A549 (cell line): ENCODE measurements around the gene TMEM151A. TPM values are rescaled to one million over a fixed set of nuclear protein-coding genes. Genes with fewer than 3 reads are reported as not detected.

ENCODE experiments used
- ATAC-seq, 2 experiments: fragments of 200-7000 bp in 1 of 2; fragments of >200 bp in 1 of 2; cut with Nextera tagmentation in 1 of 2; cut with Tn5 transposase in 1 of 2; 3 replicates each; pipeline versions ENCODE4 v1.8.0 to v1.9.1; 2018 to 2020; ENCODE audit warnings: mild to moderate bottlenecking in 1 of 2, moderate library complexity in 1 of 2
- CTCF ChIA-PET: fragments of 300-600 bp; sonication (Branson Sonifier 250); formaldehyde crosslinking; extraction: SDS; loops from one replicate; lab custom pipeline; 2021; ENCODE audit warnings: antibody characterized with exemption, inconsistent platforms; lab: Yijun Ruan, JAX
- POLR2A ChIA-PET: fragments of 350-600 bp; formaldehyde crosslinking; extraction: SDS; loops from one replicate; lab custom pipeline; 2021; ENCODE audit warnings: antibody characterized with exemption, inconsistent platforms; lab: Yijun Ruan, JAX
- DNase-seq, 2 experiments: peaks; one replicate each; pipeline versions ENCODE4 v3.0.0 to v3.0.0-alpha.2; 2011 to 2016; ENCODE audit warnings: low read depth in 1 of 2, low spot score in 1 of 2
- FAIRE-seq: peaks from 2 replicates; lab custom pipeline; 2011; peaks lifted over from hg19 to GRCh38; lab: Jason Lieb, UNC
- H3K27ac ChIP-seq, 2 experiments: fragments of >200 bp; sonication (Bioruptor Twin); formaldehyde crosslinking; 3 replicates each; pipeline ENCODE4 v1.5.1; 2016 to 2017
- H3K4me1 ChIP-seq: fragments of >200 bp; sonication (Bioruptor Twin); formaldehyde crosslinking; 3 replicates; pipeline ENCODE4 v1.6.1; 2016
- H3K4me2 ChIP-seq: fragments of >200 bp; sonication (Bioruptor Twin); formaldehyde crosslinking; 3 replicates; pipeline ENCODE4 v1.6.1; 2016
- H3K4me3 ChIP-seq: fragments of >200 bp; sonication (Bioruptor Twin); formaldehyde crosslinking; 3 replicates; pipeline ENCODE4 v1.5.1; 2016
- H3K9me3 ChIP-seq: fragments of >200 bp; sonication (Bioruptor Twin); formaldehyde crosslinking; 3 replicates; pipeline ENCODE4 v1.6.1; 2016
- CBX2 ChIP-seq: fragments of 200-600 bp; sonication (generic); IDR thresholded peaks from 2 replicates; pipeline ENCODE4 v1.6.1; 2016; ENCODE audit warnings: low read depth, mild to moderate bottlenecking, borderline replicate concordance
- CBX8 ChIP-seq: fragments of 200-600 bp; sonication (generic); IDR thresholded peaks from 2 replicates; pipeline ENCODE4 v1.6.1; 2016
- CEBPB ChIP-seq, 2 experiments: fragments of >200 bp in 1 of 2; sonication (Bioruptor Twin) in 1 of 2; formaldehyde crosslinking in 1 of 2; IDR thresholded peaks; 2 replicates each; pipeline ENCODE4 v1.6.1; 2012 to 2016
- CHD2 ChIP-seq: fragments of 150-350 bp; IDR thresholded peaks from 2 replicates; pipeline ENCODE4 v1.6.1; 2014; ENCODE audit warnings: low read length; ENCODE audit not compliant: partially characterized antibody
- EHF ChIP-seq: fragments of 250-450 bp; sonication (Bioruptor Pico); IDR thresholded peaks from 2 replicates; pipeline ENCODE4 v1.5.0; 2020; ENCODE audit warnings: mild to moderate bottlenecking
- ESRRA ChIP-seq: fragments of 150-350 bp; IDR thresholded peaks from 2 replicates; pipeline ENCODE4 v1.6.1; 2014; ENCODE audit warnings: mild to moderate bottlenecking, low read length, borderline replicate concordance
- FOSL2 ChIP-seq, 2 experiments: fragments of 450-650 bp in 1 of 2; fragments of >200 bp in 1 of 2; sonication (Bioruptor Twin) in 1 of 2; formaldehyde crosslinking; IDR thresholded peaks; 2 replicates each; pipeline versions ENCODE4 v1.5.0 to v1.6.1; 2016 to 2020; ENCODE audit warnings: mild to moderate bottlenecking in 1 of 2, moderate library complexity in 1 of 2
- FOXS1 ChIP-seq: fragments of 250-450 bp; sonication (Bioruptor Pico); IDR thresholded peaks from 2 replicates; pipeline ENCODE4 v1.5.0; 2020; ENCODE audit warnings: mild to moderate bottlenecking, moderate library complexity
- GATA3 ChIP-seq: IDR thresholded peaks from 2 replicates; pipeline ENCODE4 v1.6.1; 2012; ENCODE audit warnings: borderline replicate concordance
- HEYL ChIP-seq: fragments of 250-450 bp; sonication (Bioruptor Pico); IDR thresholded peaks from 2 replicates; pipeline ENCODE4 v1.8.0; 2021; ENCODE audit warnings: mild to moderate bottlenecking, moderate library complexity
- HOXA7 ChIP-seq: fragments of 250-450 bp; sonication (Bioruptor Pico); IDR thresholded peaks from 2 replicates; pipeline ENCODE4 v1.5.0; 2020; ENCODE audit warnings: mild to moderate bottlenecking, moderate library complexity
- HOXB13 ChIP-seq: fragments of 250-450 bp; sonication (Bioruptor Pico); IDR thresholded peaks from 2 replicates; pipeline ENCODE4 v1.5.0; 2020; ENCODE audit warnings: low read depth, mild to moderate bottlenecking, moderate library complexity
- HOXB5 ChIP-seq: fragments of 250-450 bp; sonication (Bioruptor Pico); IDR thresholded peaks from 2 replicates; pipeline ENCODE4 v1.5.0; 2020; ENCODE audit warnings: mild to moderate bottlenecking, moderate library complexity
- JUNB ChIP-seq: fragments of >200 bp; sonication (Bioruptor Twin); formaldehyde crosslinking; IDR thresholded peaks from 2 replicates; pipeline ENCODE4 v1.6.1; 2016
- KDM1A ChIP-seq: fragments of 200-600 bp; sonication (generic); IDR thresholded peaks from 2 replicates; pipeline ENCODE4 v1.6.1; 2016; ENCODE audit warnings: low read depth, mild to moderate bottlenecking
- MAFK ChIP-seq: fragments of 450-650 bp; IDR thresholded peaks from 2 replicates; pipeline ENCODE4 v1.6.1; 2014; ENCODE audit not compliant: partially characterized antibody
- MAZ ChIP-seq: fragments of 150-350 bp; IDR thresholded peaks from 2 replicates; pipeline ENCODE4 v1.6.1; 2014; ENCODE audit warnings: antibody characterized with exemption, low read depth, low read length, borderline replicate concordance
- MYC ChIP-seq: IDR thresholded peaks from 2 replicates; pipeline ENCODE4 v1.6.1; 2012; ENCODE audit warnings: mild to moderate bottlenecking, inconsistent platforms, low read length, improper control_type of control experiment, borderline replicate concordance
- NPAS2 ChIP-seq: fragments of 250-450 bp; sonication (Bioruptor Pico); IDR thresholded peaks from 2 replicates; pipeline ENCODE4 v1.8.0; 2022; ENCODE audit warnings: mild to moderate bottlenecking, moderate library complexity, borderline replicate concordance
- POLR2A ChIP-seq: IDR thresholded peaks from 2 replicates; pipeline ENCODE4 v1.6.1; 2012; ENCODE audit warnings: mild to moderate bottlenecking, low read length
- RAD21 ChIP-seq, 2 experiments: fragments of >200 bp in 1 of 2; sonication (Bioruptor Twin) in 1 of 2; formaldehyde crosslinking in 1 of 2; IDR thresholded peaks in 1 of 2; conservative IDR thresholded peaks in 1 of 2; 2 replicates in 1 of 2; 3 replicates in 1 of 2; pipeline ENCODE4 v1.6.1; 2012 to 2018; ENCODE audit warnings: inconsistent platforms in 1 of 2
- RCOR1 ChIP-seq: fragments of 150-350 bp; IDR thresholded peaks from 2 replicates; pipeline ENCODE4 v1.6.1; 2014; ENCODE audit warnings: antibody characterized with exemption, low read length, low read depth
- RFX5 ChIP-seq: fragments of 450-650 bp; IDR thresholded peaks from 2 replicates; pipeline ENCODE4 v1.7.1; 2014; ENCODE audit warnings: antibody characterized with exemption, mild to moderate bottlenecking, moderate library complexity
- RNF2 ChIP-seq: fragments of 200-600 bp; sonication (generic); IDR thresholded peaks from 2 replicates; pipeline ENCODE4 v1.6.1; 2016; ENCODE audit warnings: low read depth, mild to moderate bottlenecking, antibody characterized with exemption, moderate library complexity, borderline replicate concordance
- SMC3 ChIP-seq: fragments of >200 bp; sonication (Bioruptor Twin); formaldehyde crosslinking; IDR thresholded peaks from 3 replicates; pipeline ENCODE4 v1.6.1; 2018; ENCODE audit warnings: inconsistent platforms
- TP53 ChIP-seq: fragments of 250-450 bp; sonication (Bioruptor Pico); IDR thresholded peaks from 2 replicates; pipeline ENCODE4 v1.5.0; 2021; ENCODE audit warnings: mild to moderate bottlenecking, moderate library complexity
- ZC3H11A ChIP-seq: fragments of 450-650 bp; IDR thresholded peaks from 2 replicates; pipeline ENCODE4 v1.6.1; 2014; ENCODE audit warnings: antibody characterized with exemption, mild to moderate bottlenecking
- WGBS: methylation state at CpG from one replicate; pipeline ENCODE4 v1.1.6; 2017; ENCODE audit errors: missing lambda C conversion rate; 5-methylcytosine and 5-hydroxymethylcytosine counted together
- polyA plus RNA-seq, 4 experiments: library from polyadenylated mRNA; depleted of rRNA in 3 of 4; stranded (reverse); fragments of >200 nt; fragmentation: RNase III in 1 of 4; extraction: RNeasy Plus Mini Kit Qiagen cat#74134 plus additional on column Dnase treatment in 1 of 4; gene quantifications; 2 replicates in 3 of 4; 3 replicates in 1 of 4; pipeline ENCODE4 v1.2.3, GENCODE V29; 2011 to 2017
- TF ChIP-seq, protein P1 (sequence below): fragments of 250-450 bp; sonication (Bioruptor Pico); IDR thresholded peaks from 2 replicates; pipeline ENCODE4 v1.5.0; 2021; ENCODE audit warnings: mild to moderate bottlenecking, moderate library complexity, borderline replicate concordance
- TF ChIP-seq, protein P2 (sequence below): fragments of 150-350 bp; IDR thresholded peaks from 2 replicates; pipeline ENCODE4 v1.6.1; 2014; ENCODE audit warnings: low read depth, mild to moderate bottlenecking, low read length
- TF ChIP-seq, protein P3 (sequence below): IDR thresholded peaks from 2 replicates; pipeline ENCODE4 v1.6.1; 2012
- TF ChIP-seq, protein P4 (sequence below): fragments of 250-450 bp; sonication (Bioruptor Pico); IDR thresholded peaks from 2 replicates; pipeline ENCODE4 v1.5.0; 2020; ENCODE audit warnings: low read depth, mild to moderate bottlenecking, moderate library complexity
- TF ChIP-seq, protein P5 (sequence below): fragments of 450-650 bp; IDR thresholded peaks from 2 replicates; pipeline ENCODE4 v1.6.1; 2014; ENCODE audit warnings: antibody characterized with exemption
- TF ChIP-seq, protein P6 (sequence below): IDR thresholded peaks from 2 replicates; pipeline ENCODE4 v1.6.1; 2012

TMEM151A gene
- polyA plus RNA-seq, 2 of the 4 experiments (the other 2 are of a cell fraction): 0.44 to 1.8 TPM

DNA sequence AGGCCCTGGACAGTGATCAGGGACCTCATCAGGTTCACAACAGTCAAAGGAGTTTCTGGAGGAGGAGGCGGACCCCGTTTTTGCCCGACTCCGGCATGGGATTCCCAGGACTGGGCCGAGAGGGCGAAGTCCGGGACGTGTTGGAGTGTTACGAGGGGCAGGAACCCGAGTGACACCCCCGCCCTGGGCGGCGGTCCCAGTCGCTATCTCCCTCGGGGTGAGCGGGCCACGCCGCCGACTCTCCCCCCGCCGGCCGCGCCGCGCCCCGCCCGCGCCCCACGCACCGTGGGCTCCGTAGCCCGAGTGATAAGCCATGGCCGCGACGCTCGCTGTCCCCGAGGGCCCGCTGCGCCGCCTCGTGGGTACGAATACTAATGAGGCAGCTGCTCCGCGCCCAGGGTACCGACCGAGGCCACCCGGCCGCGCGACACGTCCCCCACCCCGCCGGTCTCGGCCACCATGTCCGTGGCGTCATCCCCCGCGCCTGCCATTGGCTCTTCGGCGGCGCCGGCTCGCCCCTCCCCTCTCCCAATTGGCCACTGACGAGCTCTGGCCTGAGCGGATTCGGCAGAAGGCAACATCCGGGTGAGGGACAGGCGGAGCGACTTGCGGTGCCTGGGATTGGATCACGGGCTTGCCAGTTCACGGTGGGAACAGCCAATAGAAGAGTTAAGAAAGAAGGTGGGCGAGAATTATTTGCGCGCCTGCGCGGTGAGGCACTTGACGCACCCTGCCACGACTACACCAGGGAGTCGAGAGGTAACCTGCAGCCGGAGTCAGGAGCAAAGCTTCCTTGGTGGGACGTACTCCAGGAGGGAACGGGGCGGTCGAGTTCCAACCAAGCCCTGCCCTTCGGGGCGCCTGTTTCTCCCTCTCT lies 2.8 kb upstream of the TMEM151A start, which contains the start of gene YIF1A:
TSS of gene YIF1A (minus strand) at position 473 of the 877 bp plus-strand sequence. CDS start at position 315, 158 bp downstream.
- FAIRE-seq (peak; percentile 99), DNase-seq (peak; percentile 99 to 100), ATAC-seq (peak; percentile 78 to 94)
- Histone ChIP-seq H3K4me2 (peak within 1 kb of the TSS; percentile 99), H3K27ac (peak within 1 kb of the TSS; percentile 94 to 96), H3K4me3 (peak within 1 kb of the TSS; percentile 86), H3K9me3 (no peaks in the 10 kb centered on the region), H3K4me1 (peaks cover 20% of the 10 kb centered on the region)
- CTCF ChIA-PET: interaction anchor here (0.6 to 8.3 kb wide), 11 partner anchors 8 to 300 kb away, joined by 3 to 63 read pairs (median 3); partner anchors contain the start of gene RIN1
- POLR2A ChIA-PET: interaction anchor here (0.5 to 1.5 kb wide), 9 partner anchors 8 to 235 kb away, joined by 3 to 10 read pairs (median 4); partner anchors contain the start of genes BRMS1, NPAS4 and RIN1
- 1% methylated on average over 47 of the region's 87 CpGs for WGBS
- TF ChIP-seq FOSL2 (IDR thresholded peaks at IDR 0.05) (no peak), FOSL2 (CRISPR knock-in tag; IDR thresholded peaks at IDR 0.05) (no peak), FOXS1 (CRISPR knock-in tag) (no peak), POLR2A (peak; percentile 92), JUNB (no peak), HOXA7 (no peak), HEYL (CRISPR knock-in tag) (no peak), MAFK (no peak), RFX5 (peak; percentile 69; the same call in 1 of the 2 replicates), MYC (peak; percentile 44; the same call in 1 of the 2 replicates), CEBPB (IDR thresholded peaks at IDR 0.05) (no peak), EHF (no peak), ZC3H11A (no peak), CBX8 (no peak), TP53 (CRISPR knock-in tag) (no peak), HOXB13 (CRISPR knock-in tag) (no peak), ESRRA (no peak), RAD21 (conservative IDR thresholded peaks at IDR 0.05 in 1 of 2, IDR thresholded peaks at IDR 0.05 in 1 of 2) (no peak), MAZ (no peak), GATA3 (0 out of 2 replicates have a peak, but pooled peaks have one; percentile 18), CBX2 (no peak), SMC3 (no peak), KDM1A (no peak), HOXB5 (CRISPR knock-in tag) (no peak), NPAS2 (CRISPR knock-in tag) (no peak), CHD2 (no peak), RNF2 (no peak), RCOR1 (no peak)
- TF ChIP-seq, protein P1, sequence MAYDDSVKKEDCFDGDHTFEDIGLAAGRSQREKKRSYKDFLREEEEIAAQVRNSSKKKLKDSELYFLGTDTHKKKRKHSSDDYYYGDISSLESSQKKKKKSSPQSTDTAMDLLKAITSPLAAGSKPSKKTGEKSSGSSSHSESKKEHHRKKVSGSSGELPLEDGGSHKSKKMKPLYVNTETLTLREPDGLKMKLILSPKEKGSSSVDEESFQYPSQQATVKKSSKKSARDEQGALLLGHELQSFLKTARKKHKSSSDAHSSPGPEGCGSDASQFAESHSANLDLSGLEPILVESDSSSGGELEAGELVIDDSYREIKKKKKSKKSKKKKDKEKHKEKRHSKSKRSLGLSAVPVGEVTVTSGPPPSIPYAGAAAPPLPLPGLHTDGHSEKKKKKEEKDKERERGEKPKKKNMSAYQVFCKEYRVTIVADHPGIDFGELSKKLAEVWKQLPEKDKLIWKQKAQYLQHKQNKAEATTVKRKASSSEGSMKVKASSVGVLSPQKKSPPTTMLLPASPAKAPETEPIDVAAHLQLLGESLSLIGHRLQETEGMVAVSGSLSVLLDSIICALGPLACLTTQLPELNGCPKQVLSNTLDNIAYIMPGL (CRISPR knock-in tag): no peak
- TF ChIP-seq, protein P2, sequence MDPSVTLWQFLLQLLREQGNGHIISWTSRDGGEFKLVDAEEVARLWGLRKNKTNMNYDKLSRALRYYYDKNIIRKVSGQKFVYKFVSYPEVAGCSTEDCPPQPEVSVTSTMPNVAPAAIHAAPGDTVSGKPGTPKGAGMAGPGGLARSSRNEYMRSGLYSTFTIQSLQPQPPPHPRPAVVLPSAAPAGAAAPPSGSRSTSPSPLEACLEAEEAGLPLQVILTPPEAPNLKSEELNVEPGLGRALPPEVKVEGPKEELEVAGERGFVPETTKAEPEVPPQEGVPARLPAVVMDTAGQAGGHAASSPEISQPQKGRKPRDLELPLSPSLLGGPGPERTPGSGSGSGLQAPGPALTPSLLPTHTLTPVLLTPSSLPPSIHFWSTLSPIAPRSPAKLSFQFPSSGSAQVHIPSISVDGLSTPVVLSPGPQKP: no peak
- TF ChIP-seq, protein P3, sequence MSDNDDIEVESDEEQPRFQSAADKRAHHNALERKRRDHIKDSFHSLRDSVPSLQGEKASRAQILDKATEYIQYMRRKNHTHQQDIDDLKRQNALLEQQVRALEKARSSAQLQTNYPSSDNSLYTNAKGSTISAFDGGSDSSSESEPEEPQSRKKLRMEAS: peak; percentile 77
- TF ChIP-seq, protein P4, sequence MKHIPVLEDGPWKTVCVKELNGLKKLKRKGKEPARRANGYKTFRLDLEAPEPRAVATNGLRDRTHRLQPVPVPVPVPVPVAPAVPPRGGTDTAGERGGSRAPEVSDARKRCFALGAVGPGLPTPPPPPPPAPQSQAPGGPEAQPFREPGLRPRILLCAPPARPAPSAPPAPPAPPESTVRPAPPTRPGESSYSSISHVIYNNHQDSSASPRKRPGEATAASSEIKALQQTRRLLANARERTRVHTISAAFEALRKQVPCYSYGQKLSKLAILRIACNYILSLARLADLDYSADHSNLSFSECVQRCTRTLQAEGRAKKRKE (CRISPR knock-in tag): no peak
- TF ChIP-seq, protein P5, sequence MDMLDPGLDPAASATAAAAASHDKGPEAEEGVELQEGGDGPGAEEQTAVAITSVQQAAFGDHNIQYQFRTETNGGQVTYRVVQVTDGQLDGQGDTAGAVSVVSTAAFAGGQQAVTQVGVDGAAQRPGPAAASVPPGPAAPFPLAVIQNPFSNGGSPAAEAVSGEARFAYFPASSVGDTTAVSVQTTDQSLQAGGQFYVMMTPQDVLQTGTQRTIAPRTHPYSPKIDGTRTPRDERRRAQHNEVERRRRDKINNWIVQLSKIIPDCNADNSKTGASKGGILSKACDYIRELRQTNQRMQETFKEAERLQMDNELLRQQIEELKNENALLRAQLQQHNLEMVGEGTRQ: peak; percentile 24; the same call in 1 of the 2 replicates
- TF ChIP-seq, protein P6, sequence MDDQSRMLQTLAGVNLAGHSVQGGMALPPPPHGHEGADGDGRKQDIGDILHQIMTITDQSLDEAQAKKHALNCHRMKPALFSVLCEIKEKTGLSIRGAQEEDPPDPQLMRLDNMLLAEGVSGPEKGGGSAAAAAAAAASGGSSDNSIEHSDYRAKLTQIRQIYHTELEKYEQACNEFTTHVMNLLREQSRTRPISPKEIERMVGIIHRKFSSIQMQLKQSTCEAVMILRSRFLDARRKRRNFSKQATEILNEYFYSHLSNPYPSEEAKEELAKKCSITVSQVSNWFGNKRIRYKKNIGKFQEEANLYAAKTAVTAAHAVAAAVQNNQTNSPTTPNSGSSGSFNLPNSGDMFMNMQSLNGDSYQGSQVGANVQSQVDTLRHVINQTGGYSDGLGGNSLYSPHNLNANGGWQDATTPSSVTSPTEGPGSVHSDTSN: peak; percentile 87
